GM10847 (cell line): ENCODE measurements around the gene ASZ1.

ENCODE experiments used
- POLR2A ChIP-seq: IDR thresholded peaks from 2 replicates; pipeline ENCODE4 v1.6.1; 2011; ENCODE audit not compliant: insufficient read length; ENCODE audit errors: extremely low read depth

Gene ASZ1

GRCh38 chr7:117320523-117320922 lies 106.8 kb downstream of the ASZ1 start:
- no peak for TF ChIP-seq POLR2A

DNA sequence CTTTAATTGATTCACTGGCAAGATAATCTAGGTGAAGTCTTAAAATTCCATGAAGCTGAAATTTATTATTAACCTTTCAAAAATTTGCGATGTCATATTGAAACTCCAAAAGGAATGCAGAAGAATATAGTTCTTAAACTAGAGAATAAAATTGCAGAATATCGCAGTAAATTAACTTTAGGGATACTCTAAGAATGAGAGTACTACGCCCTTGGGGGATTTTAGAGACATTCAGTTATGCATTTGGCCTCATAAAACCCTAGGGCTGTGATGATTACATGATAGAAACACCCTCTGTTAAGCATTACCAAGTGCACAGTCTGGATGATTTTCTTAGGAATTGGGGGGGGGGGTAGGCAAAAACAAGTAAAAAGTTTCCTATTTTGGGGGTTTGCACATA lies 108.1 kb downstream of the ASZ1 start:
- no peak for TF ChIP-seq POLR2A

DNA sequence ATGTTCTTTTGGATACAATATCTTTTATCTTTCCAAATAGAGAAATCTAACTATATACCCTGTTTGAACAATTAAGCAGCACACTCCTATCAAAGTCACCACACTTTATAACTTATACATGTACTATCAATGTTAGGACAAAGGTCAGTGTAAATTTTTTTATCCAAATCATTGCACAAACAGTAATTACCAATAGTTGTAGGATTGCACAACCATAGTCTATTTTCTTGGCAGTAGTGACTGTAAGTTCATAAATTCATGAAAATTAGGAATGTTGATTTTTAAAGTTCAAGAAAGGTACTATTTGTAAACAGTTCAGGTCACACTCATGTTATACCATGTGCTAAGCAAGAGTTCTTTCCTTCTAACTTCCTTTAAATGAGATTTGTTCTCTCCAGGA lies 113.7 kb downstream of the ASZ1 start:
- TF ChIP-seq POLR2A, result no peak
